GM12872 (cell line): ENCODE results near the gene ERG.

Source experiments
- CTCF ChIP-seq: IDR thresholded peaks from 3 replicates; pipeline ENCODE4 v1.5.1; 2011; ENCODE audit warnings: low read depth, mild to moderate bottlenecking, low read length, moderate library complexity; ENCODE audit not compliant: insufficient read depth

The ERG gene

GRCh38 chr21:38434913-38435533 lies 63.3 kb downstream of the ERG start:
- TF ChIP-seq CTCF = no peak

GRCh38 chr21:38433471-38433870 lies 64.8 kb downstream of the ERG start:
- no peak for TF ChIP-seq CTCF

DNA sequence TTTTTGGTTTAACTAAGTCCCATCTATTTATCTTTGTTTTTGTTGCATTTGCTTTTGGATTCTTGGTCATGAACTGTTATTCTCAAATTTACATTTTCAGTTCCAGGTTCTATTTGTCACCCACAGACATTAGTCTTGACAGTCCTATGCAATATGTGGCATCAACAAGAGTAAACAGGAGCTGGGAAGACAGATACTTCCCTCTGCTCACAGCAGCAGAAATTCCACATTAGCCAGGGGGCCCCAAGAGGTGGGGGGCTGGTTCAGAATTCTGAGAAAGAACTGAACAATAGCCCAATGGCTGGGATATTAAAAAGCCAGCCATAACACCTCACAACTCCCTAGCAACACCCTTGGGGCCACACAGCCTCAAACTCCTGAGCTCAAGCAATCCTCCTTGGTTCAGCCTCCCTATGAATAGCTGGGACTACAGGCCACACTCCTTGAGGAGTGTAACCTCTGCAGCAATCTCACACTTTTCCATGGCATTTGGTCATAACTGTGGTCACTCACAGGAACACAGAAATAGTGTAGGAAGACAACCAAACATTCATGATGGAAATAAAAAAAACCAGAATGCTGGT lies 67.8 kb downstream of the ERG start:
- TF ChIP-seq CTCF = no peak

DNA sequence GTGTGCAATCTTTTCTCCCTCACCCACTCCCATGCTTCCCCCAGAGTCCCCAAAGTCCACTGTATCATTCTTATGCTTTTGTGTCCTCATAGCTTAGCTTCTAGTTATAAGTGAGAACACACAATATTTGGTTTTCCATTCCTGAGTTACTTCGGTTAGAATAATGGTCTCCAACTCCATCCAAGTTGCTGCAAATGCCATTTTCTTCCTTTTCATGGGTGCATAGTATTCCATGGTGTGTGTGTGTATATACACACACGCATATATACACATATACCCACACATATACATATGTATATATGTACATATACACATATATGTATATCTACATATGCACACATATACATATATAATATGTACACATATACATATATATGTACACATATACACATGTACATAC lies 69.3 kb downstream of the ERG start:
- no peak for TF ChIP-seq CTCF

DNA sequence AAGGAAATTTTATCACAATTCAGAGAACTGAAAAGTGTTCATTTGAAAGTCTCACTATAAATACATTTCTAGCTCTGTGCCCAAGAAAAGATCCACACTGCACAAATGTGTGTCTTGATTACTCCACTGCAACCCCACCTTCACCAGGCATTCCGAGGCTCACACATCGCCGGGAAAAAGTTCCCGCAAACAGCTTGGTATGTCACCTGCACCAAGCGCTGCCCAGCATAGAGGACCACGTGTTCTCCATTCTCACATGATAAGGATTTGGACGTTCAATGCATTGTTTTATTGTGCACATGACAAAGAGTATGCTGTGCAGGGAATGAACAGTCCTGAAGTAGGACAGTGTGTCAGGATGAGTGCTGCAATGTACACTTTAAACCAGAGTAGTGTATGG lies 70.1 kb downstream of the ERG start:
- TF ChIP-seq CTCF = no peak

GRCh38 chr21:38424305-38425019 lies 73.8 kb downstream of the ERG start:
- TF ChIP-seq CTCF = no peak

GRCh38 chr21:38422082-38422481 lies 76.2 kb downstream of the ERG start:
- no peak for TF ChIP-seq CTCF
